Calu3 (cell line): ENCODE measurements around the gene RARG. TPM values are rescaled to one million over a fixed set of nuclear protein-coding genes. Genes with fewer than 3 reads are reported as not detected.

Experiments
- BruUV-seq: library from RNA; stranded (reverse); fragments of 400-500 nt; replicated peaks from 2 replicates; lab custom pipeline; 2021; lab: Mats Ljungman, UMichigan
- CTCF ChIA-PET: fragments of 300-600 bp; sonication (Branson Sonifier 250); formaldehyde crosslinking; loops from one replicate; lab custom pipeline; 2022; ENCODE audit warnings: antibody characterized with exemption; lab: Charles Lee
- DNase-seq: peaks from one replicate; pipeline ENCODE4 v3.0.0; 2022
- H3K27ac Mint-ChIP-seq: one replicate; pipeline ENCODE4 v1.8.0; 2022; ENCODE audit warnings: mixed read lengths; ENCODE audit not compliant: unreplicated experiment
- H3K27me3 Mint-ChIP-seq: one replicate; pipeline ENCODE4 v1.8.0; 2022; ENCODE audit warnings: mixed read lengths; ENCODE audit not compliant: unreplicated experiment
- H3K36me3 Mint-ChIP-seq: one replicate; pipeline ENCODE4 v1.8.0; 2022; ENCODE audit warnings: mild to moderate bottlenecking, moderate library complexity, mixed read lengths; ENCODE audit not compliant: insufficient read depth, unreplicated experiment
- H3K4me1 Mint-ChIP-seq: one replicate; pipeline ENCODE4 v1.8.0; 2022; ENCODE audit warnings: mild to moderate bottlenecking, low read depth, mixed read lengths; ENCODE audit not compliant: unreplicated experiment
- H3K4me3 Mint-ChIP-seq: one replicate; pipeline ENCODE4 v1.8.0; 2022; ENCODE audit warnings: mild to moderate bottlenecking, low read depth, moderate library complexity, mixed read lengths; ENCODE audit not compliant: unreplicated experiment
- H3K9me3 Mint-ChIP-seq: one replicate; pipeline ENCODE4 v1.8.0; 2022; ENCODE audit warnings: low read depth, mixed read lengths; ENCODE audit not compliant: unreplicated experiment
- intact Hi-C: fragments of 100-400 bp; cut with micrococcal nuclease; formaldehyde crosslinking; loops from one replicate; pipeline ENCODE4 v1.10.0; 2022; ENCODE audit not compliant: unreplicated experiment
- total RNA-seq: library from RNA; stranded (reverse); gene quantifications from 2 replicates; pipeline ENCODE4 v1.2.3, GENCODE V29; 2022
- TF ChIP-seq, protein P1 (sequence below): fragments of 200-600 bp; IDR thresholded peaks from one replicate; pipeline ENCODE4 v1.8.0; 2022; ENCODE audit warnings: antibody characterized with exemption; ENCODE audit not compliant: unreplicated experiment

Gene RARG
- total RNA-seq, 1 experiment from 2014 or later = 36.7 TPM

DNA sequence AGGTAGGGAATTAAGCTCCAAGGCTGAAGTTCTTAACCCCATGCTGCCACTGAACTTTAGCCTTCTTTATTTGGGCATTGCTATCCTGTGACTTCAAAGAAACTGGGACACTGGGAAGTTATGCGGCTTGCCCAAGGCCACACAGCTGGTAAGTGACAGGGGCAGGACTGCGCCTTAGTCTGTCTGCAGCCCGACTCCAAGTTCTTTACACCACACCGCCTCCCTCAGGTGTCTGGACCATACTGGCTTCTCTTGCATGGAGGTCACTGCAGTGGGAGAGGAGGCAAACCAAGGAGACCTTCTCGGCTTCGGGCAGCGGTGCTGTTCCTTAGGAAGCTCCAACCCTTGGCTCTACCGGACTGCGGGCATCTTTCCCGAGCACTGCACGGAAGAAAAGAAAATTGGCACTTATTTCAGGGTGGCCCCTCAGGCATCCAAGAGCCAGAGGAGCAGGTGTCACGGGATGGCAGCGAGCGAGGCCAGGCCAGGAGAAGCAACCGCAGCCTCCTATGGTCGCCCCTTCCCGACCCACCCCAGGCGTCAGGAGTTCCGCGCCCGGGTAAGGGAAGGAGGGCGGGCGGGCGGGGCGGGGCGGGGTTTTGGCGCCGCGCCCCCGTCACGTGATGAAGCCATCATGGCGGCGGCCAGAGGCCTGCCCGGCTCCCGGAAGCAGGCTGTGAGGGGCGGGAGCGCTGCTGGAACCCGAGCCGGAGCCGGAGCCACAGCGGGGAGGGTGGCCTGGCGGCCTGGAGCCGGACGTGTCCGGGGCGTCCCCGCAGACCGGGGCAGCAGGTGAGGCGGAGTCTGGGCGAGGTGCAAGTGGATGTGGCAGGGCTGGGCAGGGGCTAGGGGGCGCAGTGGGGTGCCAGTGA is 19.7 kb upstream of the RARG start:
- Mint-ChIP-seq H3K4me1 (peaks cover 27% of the 10 kb centered on the region), H3K36me3 (peaks cover 20% of the 10 kb centered on the region), H3K9me3 (no peaks in the 10 kb centered on the region), H3K4me3 (peak overlapping the region; percentile 85), H3K27me3 (no peaks in the 10 kb centered on the region), H3K27ac (peak overlapping the region; percentile 85)
- TF ChIP-seq, protein P1, sequence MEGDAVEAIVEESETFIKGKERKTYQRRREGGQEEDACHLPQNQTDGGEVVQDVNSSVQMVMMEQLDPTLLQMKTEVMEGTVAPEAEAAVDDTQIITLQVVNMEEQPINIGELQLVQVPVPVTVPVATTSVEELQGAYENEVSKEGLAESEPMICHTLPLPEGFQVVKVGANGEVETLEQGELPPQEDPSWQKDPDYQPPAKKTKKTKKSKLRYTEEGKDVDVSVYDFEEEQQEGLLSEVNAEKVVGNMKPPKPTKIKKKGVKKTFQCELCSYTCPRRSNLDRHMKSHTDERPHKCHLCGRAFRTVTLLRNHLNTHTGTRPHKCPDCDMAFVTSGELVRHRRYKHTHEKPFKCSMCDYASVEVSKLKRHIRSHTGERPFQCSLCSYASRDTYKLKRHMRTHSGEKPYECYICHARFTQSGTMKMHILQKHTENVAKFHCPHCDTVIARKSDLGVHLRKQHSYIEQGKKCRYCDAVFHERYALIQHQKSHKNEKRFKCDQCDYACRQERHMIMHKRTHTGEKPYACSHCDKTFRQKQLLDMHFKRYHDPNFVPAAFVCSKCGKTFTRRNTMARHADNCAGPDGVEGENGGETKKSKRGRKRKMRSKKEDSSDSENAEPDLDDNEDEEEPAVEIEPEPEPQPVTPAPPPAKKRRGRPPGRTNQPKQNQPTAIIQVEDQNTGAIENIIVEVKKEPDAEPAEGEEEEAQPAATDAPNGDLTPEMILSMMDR = peak; percentile 39
- BruUV-seq = TSS peak; percentile 79
- intact Hi-C loops = loop anchor here (5.0 kb wide), 1 partner anchor 39 kb away; no protein-coding TSS in a partner anchor
- DNase-seq = peak; percentile 67
- CTCF ChIA-PET = interaction anchor here (0.7 to 2.3 kb wide), 7 partner anchors 9 to 92 kb away, joined by 3 to 21 read pairs (median 3); no protein-coding TSS in a partner anchor

- Mint-ChIP-seq H3K27ac (no peak overlapping the region), H3K27me3 (peaks cover 51% of the 10 kb centered on the region), H3K9me3 (no peaks in the 10 kb centered on the region), H3K4me1 (peaks cover under 1% of the 10 kb centered on the region), H3K36me3 (no peaks in the 10 kb centered on the region), H3K4me3 (no peak overlapping the region)
- DNase-seq = no peak
- TF ChIP-seq, protein P1 = no peak
- CTCF ChIA-PET = no interaction called here
- no TSS peak for BruUV-seq
- intact Hi-C loops = no loop called here
Observed at GRCh38 chr12:53245286-53245685, 13.3 kb upstream of the RARG start.

- no peak for DNase-seq
- intact Hi-C loops = no loop called here
- H3K4me3 Mint-ChIP-seq = no peak overlapping the region
- CTCF ChIA-PET = no interaction called here
- BruUV-seq = no TSS peak
- no peaks in the 10 kb centered on the region for H3K36me3 Mint-ChIP-seq
- TF ChIP-seq, protein P1 = no peak
- peaks cover 51% of the 10 kb centered on the region for H3K27me3 Mint-ChIP-seq
- H3K9me3 Mint-ChIP-seq = no peaks in the 10 kb centered on the region
- H3K27ac Mint-ChIP-seq = no peak overlapping the region
- H3K4me1 Mint-ChIP-seq = peaks cover 7% of the 10 kb centered on the region
Observed at GRCh38 chr12:53244337-53244736, 12.3 kb upstream of the RARG start.

DNA sequence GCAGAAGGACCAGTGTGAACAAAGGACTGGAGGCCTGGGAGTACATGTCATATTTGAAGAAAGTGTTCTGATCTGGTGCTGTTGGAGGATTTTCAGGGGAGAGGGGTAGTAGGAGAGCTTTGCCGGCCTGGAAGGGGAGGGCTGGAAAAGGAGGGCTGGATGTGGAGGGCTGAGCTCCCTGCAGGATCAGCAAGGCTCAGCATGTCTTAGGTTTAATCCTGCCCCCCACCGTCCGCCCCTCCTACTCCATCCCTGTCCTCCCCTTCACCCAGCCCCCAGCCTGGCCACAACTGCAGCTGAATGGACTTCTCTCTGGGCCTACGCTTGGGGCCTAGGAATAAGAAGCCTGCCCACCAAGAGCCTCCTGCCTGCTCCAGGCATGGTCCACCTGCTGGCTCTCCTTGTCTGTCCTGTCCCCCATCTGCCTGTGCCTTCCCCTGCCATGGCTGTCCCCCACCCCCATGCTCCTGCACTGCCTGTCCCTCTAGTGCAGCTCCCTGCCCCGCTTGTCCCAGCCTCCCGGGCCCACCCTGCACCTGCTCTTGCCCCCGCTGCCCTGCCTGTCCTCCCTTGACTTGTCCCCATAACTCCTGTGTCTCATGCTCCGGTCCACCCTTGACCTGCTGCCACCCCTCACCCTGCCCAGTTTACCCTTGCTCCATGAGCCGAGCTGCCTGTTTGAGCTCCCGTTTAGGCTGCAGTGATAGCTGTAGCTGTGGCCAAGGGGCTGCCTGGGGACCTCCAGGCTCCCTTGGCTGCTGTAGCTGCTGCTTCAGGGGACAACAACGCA is 9.8 kb upstream of the RARG start:
- CTCF ChIA-PET = interaction anchor here (1.4 kb wide), 1 partner anchor 9 kb away, joined by 3 read pairs; no protein-coding TSS in a partner anchor
- Mint-ChIP-seq H3K9me3 (no peaks in the 10 kb centered on the region), H3K36me3 (no peaks in the 10 kb centered on the region), H3K27ac (no peak overlapping the region), H3K4me1 (peaks cover 7% of the 10 kb centered on the region), H3K4me3 (no peak overlapping the region), H3K27me3 (peaks cover 51% of the 10 kb centered on the region)
- BruUV-seq = no TSS peak
- TF ChIP-seq, protein P1 = no peak
- DNase-seq = no peak
- intact Hi-C loops = no loop called here
